ENCODE data around the gene FITM1.

DNA sequence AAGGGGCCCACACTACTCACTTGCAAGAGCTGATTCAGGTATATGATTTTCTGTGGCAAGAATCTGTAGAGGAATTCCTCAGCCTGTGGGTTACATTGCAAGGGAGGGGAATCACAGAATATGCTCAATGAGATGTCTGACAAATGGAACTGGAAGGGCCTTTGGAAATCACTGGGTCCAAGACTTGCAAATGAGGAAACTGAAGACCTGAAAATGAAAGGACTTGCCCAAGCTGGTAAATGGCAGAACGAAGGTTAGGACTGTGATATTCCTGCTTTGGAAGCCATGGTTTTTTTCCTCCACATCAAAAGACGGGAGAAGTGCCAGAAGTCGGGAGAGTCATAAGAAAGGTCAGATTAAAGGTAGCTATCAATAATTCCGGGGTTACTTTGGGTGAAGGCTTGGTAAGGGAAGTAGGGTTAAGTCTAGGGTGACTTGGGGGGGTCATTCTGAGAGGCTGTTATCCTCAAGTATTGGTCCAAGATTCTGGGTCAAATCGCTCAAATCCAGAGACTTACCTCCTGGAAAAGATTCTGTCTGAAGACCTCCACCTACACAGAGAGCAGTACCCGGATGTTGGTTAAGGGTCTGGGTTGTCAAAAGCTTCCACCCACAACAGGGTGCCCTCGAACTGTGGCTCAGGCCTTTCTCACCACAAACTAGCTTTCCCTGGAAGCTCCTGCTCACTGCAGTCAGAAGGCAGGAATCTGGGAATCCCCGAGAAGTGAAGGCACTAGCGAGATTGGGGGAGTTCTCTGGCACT lies 15.4 kb downstream of the FITM1 start:
- TF ChIP-seq POLR2A (IDR thresholded peaks at IDR 0.05; ENCODE audit: low read depth, low read length) (no peak), FOS (IDR thresholded peaks at IDR 0.05; ENCODE audit: borderline replicate concordance, insufficient read depth, low read length) (no peak), POLR2AphosphoS5 (IDR thresholded peaks at IDR 0.05; ENCODE audit: insufficient read depth, low read depth, low read length) (no peak), EZH2 (IDR thresholded peaks at IDR 0.05; ENCODE audit: borderline replicate concordance, low read depth, low read length, severe bottlenecking) (no peak)
- TF ChIP-seq, protein P1, sequence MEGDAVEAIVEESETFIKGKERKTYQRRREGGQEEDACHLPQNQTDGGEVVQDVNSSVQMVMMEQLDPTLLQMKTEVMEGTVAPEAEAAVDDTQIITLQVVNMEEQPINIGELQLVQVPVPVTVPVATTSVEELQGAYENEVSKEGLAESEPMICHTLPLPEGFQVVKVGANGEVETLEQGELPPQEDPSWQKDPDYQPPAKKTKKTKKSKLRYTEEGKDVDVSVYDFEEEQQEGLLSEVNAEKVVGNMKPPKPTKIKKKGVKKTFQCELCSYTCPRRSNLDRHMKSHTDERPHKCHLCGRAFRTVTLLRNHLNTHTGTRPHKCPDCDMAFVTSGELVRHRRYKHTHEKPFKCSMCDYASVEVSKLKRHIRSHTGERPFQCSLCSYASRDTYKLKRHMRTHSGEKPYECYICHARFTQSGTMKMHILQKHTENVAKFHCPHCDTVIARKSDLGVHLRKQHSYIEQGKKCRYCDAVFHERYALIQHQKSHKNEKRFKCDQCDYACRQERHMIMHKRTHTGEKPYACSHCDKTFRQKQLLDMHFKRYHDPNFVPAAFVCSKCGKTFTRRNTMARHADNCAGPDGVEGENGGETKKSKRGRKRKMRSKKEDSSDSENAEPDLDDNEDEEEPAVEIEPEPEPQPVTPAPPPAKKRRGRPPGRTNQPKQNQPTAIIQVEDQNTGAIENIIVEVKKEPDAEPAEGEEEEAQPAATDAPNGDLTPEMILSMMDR (IDR thresholded peaks at IDR 0.05; ENCODE audit: extremely low read depth in 1 of 2, insufficient read depth in 1 of 2, low read depth in 1 of 2, low read length in 2 of 2) = no peak
- TF ChIP-seq, protein P2, sequence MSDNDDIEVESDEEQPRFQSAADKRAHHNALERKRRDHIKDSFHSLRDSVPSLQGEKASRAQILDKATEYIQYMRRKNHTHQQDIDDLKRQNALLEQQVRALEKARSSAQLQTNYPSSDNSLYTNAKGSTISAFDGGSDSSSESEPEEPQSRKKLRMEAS (IDR thresholded peaks at IDR 0.05; ENCODE audit: insufficient read depth, insufficient read length) = no peak
